Measurements from ENCODE around the gene COG6. TPM values are rescaled to one million over a fixed set of nuclear protein-coding genes. Genes with fewer than 3 reads are reported as not detected.

The COG6 gene
- total and polyA plus RNA-seq, 7 experiments from 2014 or later, result 18.1 to 41.6 (median 24.4) TPM

DNA sequence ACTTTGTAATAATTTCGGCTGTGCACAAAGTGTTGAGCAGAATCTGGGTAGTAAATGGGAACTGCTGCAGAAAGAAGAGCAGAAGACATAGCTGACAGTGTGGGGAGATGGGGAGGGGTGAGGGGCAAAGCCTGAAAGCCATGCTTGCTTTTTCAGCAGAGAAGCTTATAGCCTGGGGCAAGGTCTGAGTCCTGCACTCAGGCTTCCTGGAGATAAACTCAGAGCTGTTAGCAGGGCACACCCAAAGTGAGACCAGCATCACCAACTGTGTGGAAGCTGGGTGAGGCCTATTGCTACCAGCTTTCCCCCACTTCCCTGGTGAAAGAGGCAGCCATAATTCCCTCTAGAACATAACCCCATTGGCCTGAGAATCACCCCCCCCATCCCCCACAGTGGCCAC, 36.9 kb upstream of the COG6 start:
- H3K4me3 Mint-ChIP-seq, result no peak overlapping the region
- no peaks in the 10 kb centered on the region for H3K4me1 Mint-ChIP-seq
- intact Hi-C loops (cut with micrococcal nuclease), result loop anchor here in 1 of 2 donors (10.0 kb wide), 1 partner anchor 56 kb away; no protein-coding TSS in a partner anchor
- no peaks in the 10 kb centered on the region for H3K27me3 ChIP-seq (ENCODE audit: control insufficient read depth in 2 of 2, insufficient read depth in 2 of 2, low read length in 2 of 2)
- peaks cover 0 to 1% (median 0%) of the 10 kb centered on the region in 11 donors for H3K9me3 Mint-ChIP-seq
- peak overlapping the region in 1 of 9 donors; percentile 86 for H3K27ac Mint-ChIP-seq
- no peaks in the 10 kb centered on the region for H3K36me3 ChIP-seq (ENCODE audit: control insufficient read depth in 2 of 3, insufficient read depth in 3 of 3, low read length in 3 of 3)
- peaks cover 7 to 33% (median 10%) of the 10 kb centered on the region in 5 donors for H3K27me3 Mint-ChIP-seq
- H3K36me3 Mint-ChIP-seq, result no peaks in the 10 kb centered on the region
- ATAC-seq (no peak), DNase-seq (no peak)
- no peak overlapping the region for H3K4me3 ChIP-seq (ENCODE audit: low read length)
- no peaks in the 10 kb centered on the region for H3K4me1 ChIP-seq (ENCODE audit: control insufficient read depth in 2 of 2, insufficient read depth in 2 of 2, low read length in 2 of 2)
- CTCF ChIA-PET, result interaction anchor here (1.2 kb wide), 1 partner anchor 10 kb away, joined by 3 read pairs; no protein-coding TSS in a partner anchor
- POLR2A ChIA-PET, result interaction anchor here (0.6 kb wide), 1 partner anchor 1045 kb away, joined by 3 read pairs; no protein-coding TSS in a partner anchor
- H3K27ac ChIP-seq (ENCODE audit: low read depth, low read length), result no peak overlapping the region
- no peaks in the 10 kb centered on the region for H3K9me3 ChIP-seq (ENCODE audit: control insufficient read depth in 2 of 3, low read length in 3 of 3)

DNA sequence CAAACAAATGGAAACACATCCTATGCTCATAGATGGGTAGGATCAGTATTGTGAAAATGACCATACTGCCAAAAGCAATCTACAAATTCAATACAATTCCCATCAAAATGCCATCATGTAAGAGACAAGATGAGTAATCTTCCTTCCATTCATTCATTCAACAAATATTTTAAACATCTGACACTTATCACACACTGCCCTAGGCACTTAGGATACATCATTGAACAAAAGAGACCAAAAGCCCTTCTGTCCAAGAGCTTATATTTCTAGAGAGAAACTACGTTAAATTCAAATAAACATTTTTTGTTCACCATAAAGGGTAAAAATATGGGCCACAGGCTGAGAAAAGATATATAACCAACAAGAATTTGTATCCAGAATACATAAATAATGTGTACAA, 32.0 kb upstream of the COG6 start:
- no peaks in the 10 kb centered on the region for H3K9me3 ChIP-seq (ENCODE audit: control insufficient read depth in 2 of 3, low read length in 3 of 3)
- Mint-ChIP-seq H3K27me3 (peaks cover 0 to 34% (median 7%) of the 10 kb centered on the region in 5 donors), H3K27ac (no peak overlapping the region), H3K9me3 (peaks cover 0 to 1% (median 0%) of the 10 kb centered on the region in 11 donors), H3K36me3 (no peaks in the 10 kb centered on the region), H3K4me1 (no peaks in the 10 kb centered on the region), H3K4me3 (no peak overlapping the region)
- ChIA-PET CTCF (no interaction called here), POLR2A (interaction anchor here (0.7 kb wide), 1 partner anchor 877 kb away, joined by 3 read pairs; no protein-coding TSS in a partner anchor)
- no peak for DNase-seq
- intact Hi-C loops (cut with micrococcal nuclease), result no loop called here
- H3K36me3 ChIP-seq (ENCODE audit: control insufficient read depth in 2 of 3, insufficient read depth in 3 of 3, low read length in 3 of 3), result no peaks in the 10 kb centered on the region
- no peaks in the 10 kb centered on the region for H3K27me3 ChIP-seq (ENCODE audit: control insufficient read depth in 2 of 2, insufficient read depth in 2 of 2, low read length in 2 of 2)
- ATAC-seq, result no peak
- H3K4me1 ChIP-seq (ENCODE audit: control insufficient read depth in 2 of 2, insufficient read depth in 2 of 2, low read length in 2 of 2), result no peaks in the 10 kb centered on the region
- H3K27ac ChIP-seq (ENCODE audit: low read depth, low read length), result no peak overlapping the region
- H3K4me3 ChIP-seq (ENCODE audit: low read length), result no peak overlapping the region

DNA sequence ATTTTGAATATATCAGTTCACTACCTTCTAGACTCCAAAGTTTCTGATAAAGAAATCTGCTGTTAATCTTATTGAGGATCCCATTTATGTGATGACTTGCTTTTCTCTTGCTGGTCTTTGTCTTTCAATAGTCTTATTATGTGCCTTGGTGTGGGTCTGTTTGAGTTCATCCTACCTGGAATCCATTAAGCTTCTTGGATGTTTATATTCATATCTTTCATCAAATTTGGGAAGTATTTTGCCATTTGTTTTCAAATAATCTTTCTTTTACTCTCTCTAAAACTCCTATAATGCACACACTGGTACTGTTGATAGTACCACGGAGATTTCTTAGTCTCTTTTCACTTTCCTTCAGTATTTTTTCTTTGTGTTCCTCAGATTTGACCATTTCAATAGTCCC, 24.2 kb upstream of the COG6 start:
- CTCF ChIA-PET, result no interaction called here

DNA sequence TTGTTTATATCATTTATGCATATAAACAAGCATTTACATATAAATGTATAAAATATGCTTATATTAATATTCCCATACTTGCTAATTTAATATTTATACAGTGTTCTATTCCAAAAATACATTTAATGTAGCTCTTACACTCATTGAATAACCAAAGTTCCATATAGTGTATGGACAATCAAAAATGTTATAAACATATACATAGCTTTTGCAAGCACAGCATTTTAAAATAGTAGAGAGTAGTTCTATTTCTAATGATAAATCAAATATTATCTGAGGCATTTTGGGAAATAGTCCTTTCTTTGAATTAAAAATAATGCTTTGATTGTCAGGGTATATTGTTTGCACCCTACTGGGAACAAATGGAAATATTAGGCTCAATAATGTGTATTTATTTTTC, 22.5 kb upstream of the COG6 start:
- CTCF ChIA-PET, result no interaction called here
- H3K36me3 Mint-ChIP-seq, result peaks cover 0 to 14% (median 5%) of the 10 kb centered on the region in 5 donors
- peaks cover 3 to 43% (median 21%) of the 10 kb centered on the region in 11 donors for H3K9me3 Mint-ChIP-seq
- no peaks in the 10 kb centered on the region for H3K4me1 ChIP-seq (ENCODE audit: control insufficient read depth in 2 of 2, insufficient read depth in 2 of 2, low read length in 2 of 2)
- H3K9me3 ChIP-seq (ENCODE audit: control insufficient read depth in 2 of 3, low read length in 3 of 3), result peaks cover 0 to 21% (median 0%) of the 10 kb centered on the region in 3 experiments
- POLR2A ChIA-PET, result no interaction called here
- H3K4me1 Mint-ChIP-seq, result no peaks in the 10 kb centered on the region
- H3K27ac Mint-ChIP-seq, result no peak overlapping the region
- no peak for DNase-seq
- H3K27me3 ChIP-seq (ENCODE audit: control insufficient read depth in 2 of 2, insufficient read depth in 2 of 2, low read length in 2 of 2), result no peaks in the 10 kb centered on the region
- H3K36me3 ChIP-seq (ENCODE audit: control insufficient read depth in 2 of 3, insufficient read depth in 3 of 3, low read length in 3 of 3), result no peaks in the 10 kb centered on the region
- peaks cover 22 to 37% (median 34%) of the 10 kb centered on the region in 5 donors for H3K27me3 Mint-ChIP-seq
- intact Hi-C loops (cut with micrococcal nuclease), result no loop called here
- ATAC-seq, result no peak
- H3K4me3 ChIP-seq (ENCODE audit: low read length), result no peak overlapping the region
- no peak overlapping the region for H3K27ac ChIP-seq (ENCODE audit: low read depth, low read length)
- H3K4me3 Mint-ChIP-seq, result no peak overlapping the region

More for the DNA sequence above, 24.2 kb upstream of the COG6 start:
- Histone ChIP-seq H3K27me3 (ENCODE audit: control insufficient read depth in 2 of 2, insufficient read depth in 2 of 2, low read length in 2 of 2) (no peaks in the 10 kb centered on the region), H3K36me3 (ENCODE audit: control insufficient read depth in 2 of 3, insufficient read depth in 3 of 3, low read length in 3 of 3) (no peaks in the 10 kb centered on the region), H3K4me1 (ENCODE audit: control insufficient read depth in 2 of 2, insufficient read depth in 2 of 2, low read length in 2 of 2) (no peaks in the 10 kb centered on the region), H3K27ac (ENCODE audit: low read depth, low read length) (no peak overlapping the region), H3K9me3 (ENCODE audit: control insufficient read depth in 2 of 3, low read length in 3 of 3) (peaks cover 0 to 18% (median 0%) of the 10 kb centered on the region in 3 experiments), H3K4me3 (ENCODE audit: low read length) (no peak overlapping the region)
- H3K27me3 Mint-ChIP-seq, result peaks cover 11 to 35% (median 27%) of the 10 kb centered on the region in 5 donors
- H3K36me3 Mint-ChIP-seq, result peaks cover 0 to 13% (median 5%) of the 10 kb centered on the region in 5 donors
- intact Hi-C loops (cut with micrococcal nuclease), result no loop called here
- ATAC-seq, result no peak
- no peak for DNase-seq
- peaks cover 0 to 35% (median 15%) of the 10 kb centered on the region in 11 donors for H3K9me3 Mint-ChIP-seq
- no peak overlapping the region for H3K4me3 Mint-ChIP-seq
- POLR2A ChIA-PET, result no interaction called here
- no peak overlapping the region for H3K27ac Mint-ChIP-seq
- H3K4me1 Mint-ChIP-seq, result no peaks in the 10 kb centered on the region

DNA sequence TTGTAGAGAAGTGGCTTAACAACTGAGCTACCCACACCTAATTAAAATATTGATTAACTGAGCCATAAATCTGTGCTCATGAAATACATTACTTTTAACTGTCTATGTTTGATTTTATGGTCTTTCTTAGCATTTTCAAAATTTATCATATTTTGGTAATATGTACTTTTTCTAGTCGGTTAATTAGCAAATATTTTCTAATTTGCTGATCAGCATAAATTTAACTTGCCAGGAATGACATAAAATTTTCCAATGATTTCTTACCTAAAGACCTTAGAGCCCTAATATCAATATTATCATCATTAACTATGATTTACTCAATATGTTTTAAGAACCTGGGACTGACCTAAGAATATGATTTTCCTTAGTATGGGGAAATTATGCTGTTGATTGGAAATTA, 19.9 kb upstream of the COG6 start:
- Histone ChIP-seq H3K4me1 (ENCODE audit: control insufficient read depth in 2 of 2, insufficient read depth in 2 of 2, low read length in 2 of 2) (no peaks in the 10 kb centered on the region), H3K27ac (ENCODE audit: low read depth, low read length) (no peak overlapping the region), H3K4me3 (ENCODE audit: low read length) (no peak overlapping the region), H3K9me3 (ENCODE audit: control insufficient read depth in 2 of 3, low read length in 3 of 3) (peaks cover 0 to 22% (median 0%) of the 10 kb centered on the region in 3 experiments), H3K27me3 (ENCODE audit: control insufficient read depth in 2 of 2, insufficient read depth in 2 of 2, low read length in 2 of 2) (peaks cover 0 to 3% of the 10 kb centered on the region in 2 donors), H3K36me3 (ENCODE audit: control insufficient read depth in 2 of 3, insufficient read depth in 3 of 3, low read length in 3 of 3) (no peaks in the 10 kb centered on the region)
- DNase-seq (no peak), ATAC-seq (no peak)
- intact Hi-C loops (cut with micrococcal nuclease), result no loop called here
- Mint-ChIP-seq H3K27ac (no peak overlapping the region), H3K4me3 (no peak overlapping the region), H3K9me3 (peaks cover 3 to 45% (median 27%) of the 10 kb centered on the region in 11 donors), H3K36me3 (peaks cover 0 to 15% (median 9%) of the 10 kb centered on the region in 5 donors), H3K4me1 (no peaks in the 10 kb centered on the region), H3K27me3 (peaks cover 33 to 46% (median 36%) of the 10 kb centered on the region in 5 donors)
- POLR2A ChIA-PET, result interaction anchor here (0.6 kb wide), 1 partner anchor 11 kb away, joined by 3 read pairs; no protein-coding TSS in a partner anchor
- CTCF ChIA-PET, result no interaction called here

DNA sequence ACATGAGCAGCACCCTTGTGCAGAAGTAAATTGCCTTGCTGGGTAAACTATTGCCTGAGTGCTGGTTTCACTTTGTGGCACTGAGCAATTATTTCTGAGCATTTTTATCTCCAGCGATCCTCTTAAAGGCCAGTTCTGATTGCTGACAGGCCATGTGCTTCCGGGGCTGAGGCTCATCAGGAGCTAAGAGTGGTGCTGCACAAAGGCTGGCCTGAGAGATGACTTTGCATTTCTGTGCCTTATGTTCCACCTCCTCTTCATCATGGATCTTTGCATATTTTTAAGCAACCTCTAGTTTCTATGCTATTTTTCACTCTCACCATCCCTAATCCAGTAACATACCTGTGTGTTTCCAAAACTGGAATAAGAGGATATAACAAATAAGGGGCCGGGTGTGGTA, 17.6 kb upstream of the COG6 start:
- peaks cover 0 to 3% of the 10 kb centered on the region in 2 donors for H3K27me3 ChIP-seq (ENCODE audit: control insufficient read depth in 2 of 2, insufficient read depth in 2 of 2, low read length in 2 of 2)
- Mint-ChIP-seq H3K4me3 (no peak overlapping the region), H3K4me1 (no peaks in the 10 kb centered on the region), H3K36me3 (peaks cover 0 to 9% (median 0%) of the 10 kb centered on the region in 5 donors), H3K27ac (no peak overlapping the region), H3K27me3 (peaks cover 26 to 38% (median 30%) of the 10 kb centered on the region in 5 donors), H3K9me3 (peaks cover 0 to 24% (median 8%) of the 10 kb centered on the region in 11 donors)
- intact Hi-C loops (cut with micrococcal nuclease), result no loop called here
- peaks cover 0 to 4% (median 0%) of the 10 kb centered on the region in 3 experiments for H3K9me3 ChIP-seq (ENCODE audit: control insufficient read depth in 2 of 3, low read length in 3 of 3)
- DNase-seq (no peak), ATAC-seq (no peak)
- no peaks in the 10 kb centered on the region for H3K4me1 ChIP-seq (ENCODE audit: control insufficient read depth in 2 of 2, insufficient read depth in 2 of 2, low read length in 2 of 2)
- no peaks in the 10 kb centered on the region for H3K36me3 ChIP-seq (ENCODE audit: control insufficient read depth in 2 of 3, insufficient read depth in 3 of 3, low read length in 3 of 3)
- H3K4me3 ChIP-seq (ENCODE audit: low read length), result no peak overlapping the region
- CTCF ChIA-PET, result no interaction called here
- no peak overlapping the region for H3K27ac ChIP-seq (ENCODE audit: low read depth, low read length)
- POLR2A ChIA-PET, result no interaction called here

DNA sequence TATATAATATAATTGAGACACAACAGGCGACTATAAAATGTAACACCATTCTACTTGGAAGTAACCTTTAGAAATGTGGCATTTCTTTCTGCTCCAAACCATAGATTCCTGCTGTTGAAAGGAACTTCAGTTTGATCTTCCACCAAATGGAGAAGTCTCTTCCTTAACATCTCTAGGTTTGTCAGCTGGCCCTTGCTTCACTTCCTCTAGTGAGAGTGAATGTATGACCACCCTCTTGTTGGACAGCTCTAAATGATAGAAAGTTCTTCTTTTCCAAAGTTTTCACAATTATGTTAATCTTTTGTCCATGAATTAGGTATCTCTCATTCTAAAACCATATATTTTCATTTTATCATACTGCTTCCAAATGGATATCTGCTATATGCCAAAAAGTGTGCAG, 13.8 kb upstream of the COG6 start:
- Histone ChIP-seq H3K4me1 (ENCODE audit: control insufficient read depth in 2 of 2, insufficient read depth in 2 of 2, low read length in 2 of 2) (no peaks in the 10 kb centered on the region), H3K36me3 (ENCODE audit: control insufficient read depth in 2 of 3, insufficient read depth in 3 of 3, low read length in 3 of 3) (no peaks in the 10 kb centered on the region), H3K27ac (ENCODE audit: low read depth, low read length) (no peak overlapping the region), H3K4me3 (ENCODE audit: low read length) (no peak overlapping the region), H3K27me3 (ENCODE audit: control insufficient read depth in 2 of 2, insufficient read depth in 2 of 2, low read length in 2 of 2) (peaks cover 0 to 3% of the 10 kb centered on the region in 2 donors), H3K9me3 (ENCODE audit: control insufficient read depth in 2 of 3, low read length in 3 of 3) (peaks cover 0 to 4% (median 0%) of the 10 kb centered on the region in 3 experiments)
- ATAC-seq (no peak), DNase-seq (no peak)
- Mint-ChIP-seq H3K27me3 (peaks cover 19 to 29% (median 22%) of the 10 kb centered on the region in 5 donors), H3K9me3 (peaks cover 0 to 19% (median 8%) of the 10 kb centered on the region in 11 donors), H3K4me1 (no peaks in the 10 kb centered on the region), H3K4me3 (no peak overlapping the region), H3K36me3 (peaks cover 0 to 9% (median 0%) of the 10 kb centered on the region in 5 donors), H3K27ac (no peak overlapping the region)
- POLR2A ChIA-PET, result no interaction called here
- intact Hi-C loops (cut with micrococcal nuclease), result no loop called here
- CTCF ChIA-PET, result no interaction called here
